ENCODE measurements around the gene NRXN3. TPM values are rescaled to one million over a fixed set of nuclear protein-coding genes. Genes with fewer than 3 reads are reported as not detected.

Gene NRXN3
- total RNA-seq, 1 experiment from 2014 or later, result not detected

- DNase-seq (ENCODE audit: low read depth, low spot score) (no peak), ATAC-seq (no peak)
- TF ChIP-seq REST (IDR thresholded peaks at IDR 0.05; ENCODE audit: insufficient read depth in 1 of 2, low read depth in 2 of 2, low read length in 1 of 2) (no peak), SIN3A (IDR thresholded peaks at IDR 0.05; ENCODE audit: borderline replicate concordance, insufficient read depth, low read depth, low read length) (no peak), TCF7L2 (IDR thresholded peaks at IDR 0.05; ENCODE audit: low read depth, low read length) (no peak), CTCF (IDR thresholded peaks at IDR 0.05) (no peak), POLR2AphosphoS5 (IDR thresholded peaks at IDR 0.05; ENCODE audit: low read depth, low read length) (no peak)
- H3K4me3 ChIP-seq (ENCODE audit: low read depth in 2 of 2, low read length in 2 of 2), result no peak overlapping the region
- BruUV-seq (replicated peaks), result no TSS peak
- no peaks in the 10 kb centered on the region for H3K27me3 ChIP-seq (ENCODE audit: control insufficient read depth, insufficient read depth, low read length)
- no peaks in the 10 kb centered on the region for H3K36me3 ChIP-seq (ENCODE audit: control insufficient read depth, insufficient read depth, low read length)
- in situ Hi-C loops (cut with HindIII; ENCODE audit: low pct_unique_long_range_greater_than_20kb, low sequenced_read_pairs) (no loop called here), intact Hi-C loops (cut with micrococcal nuclease; ENCODE audit: unreplicated experiment) (no loop called here)
- POLR2A ChIA-PET, result no interaction called here
- H3K27ac ChIP-seq (ENCODE audit: low read length), result no peak overlapping the region
- no peaks in the 10 kb centered on the region for H3K9me3 ChIP-seq (ENCODE audit: control insufficient read depth, insufficient read depth, low read depth, low read length)
- CTCF ChIA-PET, result no interaction called here
- H3K4me1 ChIP-seq (ENCODE audit: control insufficient read depth, insufficient read depth, low read length), result no peaks in the 10 kb centered on the region
Observed at GRCh38 chr14:79916281-79916680, 1746.1 kb downstream of the NRXN3 start.

GRCh38 chr14:79916892-79917291 lies 1746.7 kb downstream of the NRXN3 start:
- CTCF ChIA-PET, result no interaction called here
- in situ Hi-C loops (cut with HindIII; ENCODE audit: low pct_unique_long_range_greater_than_20kb, low sequenced_read_pairs), result no loop called here
- Histone ChIP-seq H3K4me3 (ENCODE audit: low read depth in 2 of 2, low read length in 2 of 2) (no peak overlapping the region), H3K4me1 (ENCODE audit: control insufficient read depth, insufficient read depth, low read length) (no peaks in the 10 kb centered on the region), H3K9me3 (ENCODE audit: control insufficient read depth, insufficient read depth, low read depth, low read length) (no peaks in the 10 kb centered on the region), H3K27me3 (ENCODE audit: control insufficient read depth, insufficient read depth, low read length) (no peaks in the 10 kb centered on the region), H3K27ac (ENCODE audit: low read length) (no peak overlapping the region), H3K36me3 (ENCODE audit: control insufficient read depth, insufficient read depth, low read length) (no peaks in the 10 kb centered on the region)
- DNase-seq (ENCODE audit: low read depth, low spot score) (no peak), ATAC-seq (no peak)
- TF ChIP-seq SIN3A (IDR thresholded peaks at IDR 0.05; ENCODE audit: borderline replicate concordance, insufficient read depth, low read depth, low read length), result no peak
- TF ChIP-seq CTCF (IDR thresholded peaks at IDR 0.05), result no peak
- no peak for TF ChIP-seq REST (IDR thresholded peaks at IDR 0.05; ENCODE audit: insufficient read depth in 1 of 2, low read depth in 2 of 2, low read length in 1 of 2)
- no peak for TF ChIP-seq TCF7L2 (IDR thresholded peaks at IDR 0.05; ENCODE audit: low read depth, low read length)
- no peak for TF ChIP-seq POLR2AphosphoS5 (IDR thresholded peaks at IDR 0.05; ENCODE audit: low read depth, low read length)
- POLR2A ChIA-PET, result no interaction called here
- intact Hi-C loops (cut with micrococcal nuclease; ENCODE audit: unreplicated experiment), result no loop called here
- BruUV-seq (replicated peaks), result no TSS peak

Data from Panc1 (cell line).